ENCODE results near the gene DSCAM.
A peak's percentile ranks its signal among the peaks of the same experiment; 100 is the strongest.

The DSCAM gene

GRCh38 chr21:40313260-40313659, 533.7 kb downstream of the DSCAM start:
- no peak for TF ChIP-seq ZBTB7A (IDR thresholded peaks at IDR 0.05; ENCODE audit: low read depth)
- no peak for TF ChIP-seq EP300 (IDR thresholded peaks at IDR 0.05; ENCODE audit: borderline replicate concordance)
- no peak for TF ChIP-seq TAF1 (IDR thresholded peaks at IDR 0.05; ENCODE audit: low read depth)
- TF ChIP-seq, protein P1, sequence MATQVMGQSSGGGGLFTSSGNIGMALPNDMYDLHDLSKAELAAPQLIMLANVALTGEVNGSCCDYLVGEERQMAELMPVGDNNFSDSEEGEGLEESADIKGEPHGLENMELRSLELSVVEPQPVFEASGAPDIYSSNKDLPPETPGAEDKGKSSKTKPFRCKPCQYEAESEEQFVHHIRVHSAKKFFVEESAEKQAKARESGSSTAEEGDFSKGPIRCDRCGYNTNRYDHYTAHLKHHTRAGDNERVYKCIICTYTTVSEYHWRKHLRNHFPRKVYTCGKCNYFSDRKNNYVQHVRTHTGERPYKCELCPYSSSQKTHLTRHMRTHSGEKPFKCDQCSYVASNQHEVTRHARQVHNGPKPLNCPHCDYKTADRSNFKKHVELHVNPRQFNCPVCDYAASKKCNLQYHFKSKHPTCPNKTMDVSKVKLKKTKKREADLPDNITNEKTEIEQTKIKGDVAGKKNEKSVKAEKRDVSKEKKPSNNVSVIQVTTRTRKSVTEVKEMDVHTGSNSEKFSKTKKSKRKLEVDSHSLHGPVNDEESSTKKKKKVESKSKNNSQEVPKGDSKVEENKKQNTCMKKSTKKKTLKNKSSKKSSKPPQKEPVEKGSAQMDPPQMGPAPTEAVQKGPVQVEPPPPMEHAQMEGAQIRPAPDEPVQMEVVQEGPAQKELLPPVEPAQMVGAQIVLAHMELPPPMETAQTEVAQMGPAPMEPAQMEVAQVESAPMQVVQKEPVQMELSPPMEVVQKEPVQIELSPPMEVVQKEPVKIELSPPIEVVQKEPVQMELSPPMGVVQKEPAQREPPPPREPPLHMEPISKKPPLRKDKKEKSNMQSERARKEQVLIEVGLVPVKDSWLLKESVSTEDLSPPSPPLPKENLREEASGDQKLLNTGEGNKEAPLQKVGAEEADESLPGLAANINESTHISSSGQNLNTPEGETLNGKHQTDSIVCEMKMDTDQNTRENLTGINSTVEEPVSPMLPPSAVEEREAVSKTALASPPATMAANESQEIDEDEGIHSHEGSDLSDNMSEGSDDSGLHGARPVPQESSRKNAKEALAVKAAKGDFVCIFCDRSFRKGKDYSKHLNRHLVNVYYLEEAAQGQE (IDR thresholded peaks at IDR 0.05; ENCODE audit: low read depth), result no peak

DNA sequence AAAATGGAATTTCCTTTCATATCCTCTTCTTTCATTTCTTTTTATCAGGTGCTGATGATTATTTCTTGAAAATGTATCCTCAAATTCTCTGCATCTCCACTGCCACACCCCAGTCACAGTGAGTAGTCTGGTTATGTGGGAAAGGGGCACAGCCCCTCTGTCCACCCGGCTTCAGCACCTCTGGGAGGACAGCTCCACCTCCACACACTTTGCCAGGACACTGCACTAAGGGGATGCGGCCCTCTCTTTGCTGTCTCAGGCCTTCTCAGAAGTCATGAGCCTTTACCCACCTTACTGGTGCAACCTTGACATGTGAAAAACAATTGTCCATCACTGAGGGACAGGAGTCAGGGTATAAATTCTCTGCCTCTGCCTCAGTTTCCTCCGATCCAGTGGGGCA, 546.7 kb downstream of the DSCAM start:
- TF ChIP-seq ZBTB7A (IDR thresholded peaks at IDR 0.05; ENCODE audit: low read depth), result no peak
- no peak for TF ChIP-seq CREB1 (IDR thresholded peaks at IDR 0.05; ENCODE audit: low read depth)
- TF ChIP-seq, protein P1 (IDR thresholded peaks at IDR 0.05; ENCODE audit: low read depth), result peak; percentile 11; the same call in 1 of the 2 replicates
- no peak for TF ChIP-seq EGR1 (IDR thresholded peaks at IDR 0.05)

GRCh38 chr21:40299451-40299850, 547.5 kb downstream of the DSCAM start:
- no peak for TF ChIP-seq RAD21 (IDR thresholded peaks at IDR 0.05; ENCODE audit: low read depth)
- no peak for TF ChIP-seq USF1 (IDR thresholded peaks at IDR 0.05)
- TF ChIP-seq FOXM1 (IDR thresholded peaks at IDR 0.05; ENCODE audit: borderline replicate concordance, low read depth), result no peak
- no peak for TF ChIP-seq TEAD4 (IDR thresholded peaks at IDR 0.05)
- no peak for TF ChIP-seq EGR1 (IDR thresholded peaks at IDR 0.05)
- TF ChIP-seq, protein P1 (IDR thresholded peaks at IDR 0.05; ENCODE audit: low read depth), result no peak
- TF ChIP-seq CREB1 (IDR thresholded peaks at IDR 0.05; ENCODE audit: low read depth), result no peak
- no peak for TF ChIP-seq NFIC (IDR thresholded peaks at IDR 0.05)
- TF ChIP-seq ZBTB7A (IDR thresholded peaks at IDR 0.05; ENCODE audit: low read depth), result no peak
- TF ChIP-seq MAX (IDR thresholded peaks at IDR 0.05), result no peak

GRCh38 chr21:40294345-40294744, 552.6 kb downstream of the DSCAM start:
- TF ChIP-seq YY1 (IDR thresholded peaks at IDR 0.05; ENCODE audit: low read depth) (no peak), TAF1 (IDR thresholded peaks at IDR 0.05; ENCODE audit: low read depth) (no peak), EP300 (IDR thresholded peaks at IDR 0.05; ENCODE audit: borderline replicate concordance) (no peak), MAX (IDR thresholded peaks at IDR 0.05) (no peak), ZBTB7A (IDR thresholded peaks at IDR 0.05; ENCODE audit: low read depth) (no peak), RAD21 (IDR thresholded peaks at IDR 0.05; ENCODE audit: low read depth) (no peak), TEAD4 (IDR thresholded peaks at IDR 0.05) (no peak), USF1 (IDR thresholded peaks at IDR 0.05) (no peak), NFIC (IDR thresholded peaks at IDR 0.05) (no peak), TCF12 (IDR thresholded peaks at IDR 0.05; ENCODE audit: low read depth) (no peak), EGR1 (IDR thresholded peaks at IDR 0.05) (no peak), FOXM1 (IDR thresholded peaks at IDR 0.05; ENCODE audit: borderline replicate concordance, low read depth) (no peak), CEBPB (IDR thresholded peaks at IDR 0.05) (no peak)
- TF ChIP-seq, protein P1 (IDR thresholded peaks at IDR 0.05; ENCODE audit: low read depth), result no peak

Measured in Ishikawa (cell line).